HCT116 (cell line): Measurements from ENCODE around the gene GRHL1. TPM values are rescaled to one million over a fixed set of nuclear protein-coding genes. Genes with fewer than 3 reads are reported as not detected.

ENCODE experiments used
- ATAC-seq: fragments of 200-7000 bp; cut with Tn5 transposase; 2 replicates; pipeline ENCODE4 v1.9.1; 2020; ENCODE audit warnings: mild to moderate bottlenecking, moderate library complexity
- BruUV-seq: library from RNA; stranded (reverse); fragments of 400-500 nt; replicated peaks from 2 replicates; lab custom pipeline; 2021; lab: Mats Ljungman, UMichigan
- CTCF ChIA-PET: fragments of 300-600 bp; sonication (Branson Sonifier 250); formaldehyde crosslinking; loops from one replicate; lab custom pipeline; 2021; ENCODE audit warnings: antibody characterized with exemption; lab: Charles Lee
- POLR2A ChIA-PET: fragments of 300-600, 350-600 bp; sonication (Branson Sonifier 250); formaldehyde crosslinking; loops from one replicate; lab custom pipeline; 2021; ENCODE audit warnings: antibody characterized with exemption; lab: Charles Lee
- RAD21 ChIA-PET, 2 experiments: fragments of 300-600 bp; sonication (Branson Sonifier 250); formaldehyde crosslinking; loops; one replicate each; lab custom pipeline; 2023; ENCODE audit warnings: low total read pairs in 2 of 2; ENCODE audit not compliant: uncharacterized antibody in 2 of 2, unreplicated experiment in 2 of 2, low non-redundant PET in 1 of 2; lab: Charles Lee
- DNase-seq: peaks from one replicate; pipeline ENCODE4 v3.0.0-alpha.2; 2010; ENCODE audit warnings: low read depth, low spot score
- H2AFZ ChIP-seq: fragments of 200-600 bp; shearing (Covaris generic), sonication (generic); 2 replicates; pipeline ENCODE4 v1.6.1; 2017; ENCODE audit warnings: low read depth, mixed run types, mixed read lengths, antibody characterized with exemption, low read length; ENCODE audit not compliant: poor library complexity, severe bottlenecking
- H3K27ac ChIP-seq: 2 replicates; pipeline ENCODE4 v1.5.1; 2012; ENCODE audit warnings: low read depth, low read length
- H3K27me3 ChIP-seq: fragments of 200-600 bp; sonication (generic); 2 replicates; pipeline ENCODE4 v1.6.1; 2016; ENCODE audit warnings: mixed run types, low read length, mixed read lengths; ENCODE audit not compliant: insufficient read depth
- H3K36me3 ChIP-seq, 2 experiments: fragments of 200-500 bp in 1 of 2; fragments of 200-600 bp in 1 of 2; sonication (Bioruptor generic) in 1 of 2; sonication (generic) in 1 of 2; 2 replicates each; pipeline versions ENCODE4 v1.5.1 to v1.6.1; 2014 to 2016; ENCODE audit warnings: low read length in 2 of 2, inconsistent platforms in 1 of 2, mixed read lengths in 1 of 2, mixed run types in 1 of 2; ENCODE audit not compliant: insufficient read depth in 2 of 2, control insufficient read depth in 1 of 2
- H3K4me1 ChIP-seq, 2 experiments: fragments of 200-600 bp in 1 of 2; sonication (generic) in 1 of 2; 2 replicates each; pipeline versions ENCODE4 v1.5.1 to v1.6.1; 2012 to 2017; ENCODE audit warnings: low read length in 2 of 2, inconsistent platforms in 1 of 2, mild to moderate bottlenecking in 1 of 2, mixed read lengths in 1 of 2, mixed run types in 1 of 2, moderate library complexity in 1 of 2; ENCODE audit not compliant: insufficient read depth in 2 of 2, control insufficient read depth in 1 of 2
- H3K4me2 ChIP-seq: fragments of 200-600 bp; sonication (generic); 2 replicates; pipeline ENCODE4 v1.6.1; 2017; ENCODE audit warnings: mixed run types, low read length, mixed read lengths
- H3K4me3 ChIP-seq, 2 experiments: fragments of 200-600 bp in 1 of 2; sonication (generic) in 1 of 2; replicated peaks in 1 of 2; 2 replicates each; pipeline ENCODE4 v1.5.1; 2011 to 2016; ENCODE audit warnings: low read length in 2 of 2, control low read depth in 1 of 2, low read depth in 1 of 2, mild to moderate bottlenecking in 1 of 2, mixed read lengths in 1 of 2, mixed run types in 1 of 2
- H3K79me2 ChIP-seq: fragments of 200-600 bp; sonication (generic); 2 replicates; pipeline ENCODE4 v1.6.1; 2017; ENCODE audit warnings: mild to moderate bottlenecking, mixed run types, low read length, moderate library complexity, mixed read lengths; ENCODE audit not compliant: insufficient read depth
- H3K9ac ChIP-seq: fragments of 200-600 bp; sonication (generic); 2 replicates; pipeline ENCODE4 v1.6.1; 2016; ENCODE audit warnings: low read length, mixed read lengths
- H3K9me2 ChIP-seq: fragments of 200-600 bp; sonication (generic), shearing (Covaris generic); 2 replicates; pipeline ENCODE4 v1.6.1; 2017; ENCODE audit warnings: mixed run types, mild to moderate bottlenecking, moderate library complexity; ENCODE audit not compliant: insufficient read depth
- H3K9me3 ChIP-seq, 2 experiments: fragments of 200-500 bp in 1 of 2; fragments of 200-600 bp in 1 of 2; sonication (Bioruptor generic) in 1 of 2; sonication (generic) in 1 of 2; 2 replicates each; pipeline ENCODE4 v1.6.1; 2014 to 2017; ENCODE audit warnings: low read length in 2 of 2, mixed read lengths in 2 of 2, inconsistent platforms in 1 of 2, low read depth in 1 of 2, mild to moderate bottlenecking in 1 of 2, mixed run types in 1 of 2, moderate library complexity in 1 of 2; ENCODE audit not compliant: control insufficient read depth in 1 of 2, insufficient read depth in 1 of 2
- H4K20me1 ChIP-seq: fragments of 200-600 bp; sonication (generic), shearing (Covaris generic); 2 replicates; pipeline ENCODE4 v1.6.1; 2017; ENCODE audit warnings: mixed run types, mild to moderate bottlenecking, moderate library complexity; ENCODE audit not compliant: insufficient read depth
- CBX3 ChIP-seq: IDR thresholded peaks from 2 replicates; pipeline ENCODE4 v1.6.1; 2012; ENCODE audit warnings: low read depth
- CEBPB ChIP-seq: IDR thresholded peaks from 2 replicates; pipeline ENCODE4 v1.6.1; 2012; ENCODE audit warnings: low read depth
- EGR1 ChIP-seq: IDR thresholded peaks from 2 replicates; pipeline ENCODE4 v1.6.1; 2012; ENCODE audit warnings: low read depth
- EZH2 ChIP-seq: fragments of 200-600 bp; sonication (generic); IDR thresholded peaks from 2 replicates; pipeline ENCODE4 v1.6.1; 2017; ENCODE audit warnings: antibody characterized with exemption, mixed run types
- EZH2phosphoT487 ChIP-seq: fragments of 200-600 bp; IDR thresholded peaks from 2 replicates; pipeline ENCODE4 v1.6.1; 2018; ENCODE audit warnings: antibody characterized with exemption, borderline replicate concordance
- FOSL1 ChIP-seq: IDR thresholded peaks from 2 replicates; pipeline ENCODE4 v1.6.1; 2012; ENCODE audit warnings: low read depth
- JUND ChIP-seq: IDR thresholded peaks from 2 replicates; pipeline ENCODE4 v1.6.1; 2012
- POLR2A ChIP-seq: IDR thresholded peaks from 2 replicates; pipeline ENCODE4 v1.7.0; 2011; ENCODE audit warnings: borderline replicate concordance; ENCODE audit not compliant: insufficient read depth, insufficient read length; ENCODE audit errors: extremely low read depth
- POLR2AphosphoS5 ChIP-seq: IDR thresholded peaks from 2 replicates; pipeline ENCODE4 v1.6.1; 2011; ENCODE audit warnings: mild to moderate bottlenecking, low read depth, low read length, moderate library complexity
- RAD21 ChIP-seq: IDR thresholded peaks from 2 replicates; pipeline ENCODE4 v1.6.1; 2012; ENCODE audit warnings: low read depth, mild to moderate bottlenecking
- SP1 ChIP-seq: IDR thresholded peaks from 2 replicates; pipeline ENCODE4 v1.6.1; 2012; ENCODE audit warnings: low read depth
- SRF ChIP-seq: IDR thresholded peaks from 2 replicates; pipeline ENCODE4 v1.6.1; 2012; ENCODE audit warnings: low read depth
- YY1 ChIP-seq: IDR thresholded peaks from 2 replicates; pipeline ENCODE4 v1.6.1; 2011; ENCODE audit warnings: low read length, low read depth, moderate library complexity, mild to moderate bottlenecking; ENCODE audit not compliant: insufficient replicate concordance; ENCODE audit errors: extremely low read depth
- ZNF274 ChIP-seq: fragments of 200-500 bp; sonication (Bioruptor generic); IDR thresholded peaks from 2 replicates; pipeline ENCODE4 v1.6.1; 2014; ENCODE audit warnings: mild to moderate bottlenecking, low read depth, low read length, inconsistent platforms
- intact Hi-C: fragments of 100-400 bp; cut with micrococcal nuclease; formaldehyde crosslinking; loops from 2 replicates; pipeline ENCODE4 v1.10.0; 2022
- total RNA-seq: library from RNA; stranded (reverse); gene quantifications from one replicate; pipeline ENCODE4 v1.2.1, GENCODE V29; 2021; ENCODE audit not compliant: unreplicated experiment
- TF ChIP-seq, protein P1 (sequence below): IDR thresholded peaks from 2 replicates; pipeline ENCODE4 v1.6.1; 2012; ENCODE audit warnings: low read depth
- TF ChIP-seq, protein P2 (sequence below): IDR thresholded peaks from 2 replicates; pipeline ENCODE4 v1.6.1; 2012
- TF ChIP-seq, protein P3 (sequence below): IDR thresholded peaks from 2 replicates; pipeline ENCODE4 v1.6.1; 2012
- TF ChIP-seq, protein P4 (sequence below), 3 experiments: fragments of 200-600 bp in 1 of 3; sonication (generic) in 1 of 3; IDR thresholded peaks in 2 of 3; conservative IDR thresholded peaks in 1 of 3; 2 replicates each; pipeline ENCODE4 v1.5.1; 2012 to 2017; ENCODE audit warnings: low read depth in 2 of 3, low read length in 2 of 3, antibody characterized with exemption in 1 of 3, borderline replicate concordance in 1 of 3, control low read depth in 1 of 3, mild to moderate bottlenecking in 1 of 3, mixed read lengths in 1 of 3, mixed run types in 1 of 3, moderate library complexity in 1 of 3; ENCODE audit not compliant: insufficient read depth in 1 of 3
- TF ChIP-seq, protein P5 (sequence below): IDR thresholded peaks from 2 replicates; pipeline ENCODE4 v1.6.1; 2011; ENCODE audit warnings: mild to moderate bottlenecking, low read length, moderate library complexity; ENCODE audit not compliant: insufficient replicate concordance; ENCODE audit errors: extremely low read depth

Gene GRHL1
- total RNA-seq, 1 experiment from 2014 or later, result 8.5 TPM

DNA sequence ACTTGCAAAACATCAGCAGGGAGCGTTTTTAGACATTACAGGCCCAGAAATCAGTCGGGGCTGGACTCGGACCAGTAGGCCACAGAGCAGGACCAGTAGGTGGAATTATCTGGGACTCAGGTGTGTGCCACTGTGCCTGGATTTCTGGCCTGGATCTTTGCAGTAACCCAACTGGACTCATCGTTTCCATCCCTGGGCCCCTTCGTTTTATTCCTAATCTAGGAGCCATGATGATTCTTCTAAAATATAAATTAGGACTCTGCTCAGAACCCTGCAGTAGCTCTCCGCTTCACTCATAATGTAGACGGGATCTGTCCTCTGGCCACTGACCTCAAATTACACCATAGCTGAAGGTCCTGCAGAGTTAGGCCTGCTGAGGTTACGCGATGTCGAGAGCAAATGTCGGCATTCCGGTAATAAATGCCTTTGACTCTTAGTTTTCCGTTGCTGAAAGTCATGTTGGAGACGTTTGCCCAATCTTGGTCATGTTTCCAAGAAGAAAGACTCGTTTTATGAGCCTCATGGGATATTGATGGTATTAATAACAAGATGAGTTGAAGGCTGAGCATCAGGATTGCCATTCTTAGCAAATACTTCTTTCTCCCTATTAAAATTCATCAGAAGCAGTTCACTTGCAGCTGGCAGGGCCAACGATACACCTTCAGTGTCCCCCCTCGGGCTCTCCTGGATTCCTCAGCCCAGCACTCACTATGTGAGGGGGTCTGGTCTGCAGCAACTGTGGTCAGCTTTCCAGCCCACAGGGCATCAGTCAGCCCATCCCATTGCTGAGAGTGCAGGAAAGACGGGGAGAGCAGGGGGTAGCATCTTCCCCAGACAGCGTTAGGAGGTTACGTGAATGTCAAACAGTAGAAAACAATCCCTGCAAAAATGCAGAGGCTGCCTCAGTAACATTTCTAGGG, 52.0 kb downstream of the GRHL1 start:
- Histone ChIP-seq H4K20me1 (no peaks in the 10 kb centered on the region), H3K9me3 (no peaks in the 10 kb centered on the region), H3K9me2 (no peaks in the 10 kb centered on the region), H3K4me1 (peaks cover 0 to 13% of the 10 kb centered on the region in 2 experiments; a peak in 1 of 4 replicates), H3K27me3 (no peaks in the 10 kb centered on the region), H3K4me3 (no peak overlapping the region), H3K4me2 (no peak overlapping the region), H3K9ac (no peak overlapping the region), H3K79me2 (no peaks in the 10 kb centered on the region), H3K36me3 (peaks cover 0 to 3% of the 10 kb centered on the region in 2 experiments; a peak in 1 of 4 replicates), H2AFZ (no peak overlapping the region), H3K27ac (no peak overlapping the region)
- no TSS peak for BruUV-seq
- intact Hi-C loops, result no loop called here
- ChIA-PET RAD21 (no interaction called here), CTCF (interaction anchor here (1.3 kb wide), 1 partner anchor 19 kb away, joined by 3 read pairs; no protein-coding TSS in a partner anchor), POLR2A (no interaction called here)
- ATAC-seq (no peak), DNase-seq (no peak)
- TF ChIP-seq YY1 (no peak), POLR2A (no peak), SRF (no peak), POLR2AphosphoS5 (no peak), JUND (no peak), FOSL1 (no peak), EGR1 (no peak), CEBPB (no peak), RAD21 (no peak), CBX3 (no peak), EZH2phosphoT487 (no peak), ZNF274 (no peak), SP1 (no peak), EZH2 (no peak)
- TF ChIP-seq, protein P1, sequence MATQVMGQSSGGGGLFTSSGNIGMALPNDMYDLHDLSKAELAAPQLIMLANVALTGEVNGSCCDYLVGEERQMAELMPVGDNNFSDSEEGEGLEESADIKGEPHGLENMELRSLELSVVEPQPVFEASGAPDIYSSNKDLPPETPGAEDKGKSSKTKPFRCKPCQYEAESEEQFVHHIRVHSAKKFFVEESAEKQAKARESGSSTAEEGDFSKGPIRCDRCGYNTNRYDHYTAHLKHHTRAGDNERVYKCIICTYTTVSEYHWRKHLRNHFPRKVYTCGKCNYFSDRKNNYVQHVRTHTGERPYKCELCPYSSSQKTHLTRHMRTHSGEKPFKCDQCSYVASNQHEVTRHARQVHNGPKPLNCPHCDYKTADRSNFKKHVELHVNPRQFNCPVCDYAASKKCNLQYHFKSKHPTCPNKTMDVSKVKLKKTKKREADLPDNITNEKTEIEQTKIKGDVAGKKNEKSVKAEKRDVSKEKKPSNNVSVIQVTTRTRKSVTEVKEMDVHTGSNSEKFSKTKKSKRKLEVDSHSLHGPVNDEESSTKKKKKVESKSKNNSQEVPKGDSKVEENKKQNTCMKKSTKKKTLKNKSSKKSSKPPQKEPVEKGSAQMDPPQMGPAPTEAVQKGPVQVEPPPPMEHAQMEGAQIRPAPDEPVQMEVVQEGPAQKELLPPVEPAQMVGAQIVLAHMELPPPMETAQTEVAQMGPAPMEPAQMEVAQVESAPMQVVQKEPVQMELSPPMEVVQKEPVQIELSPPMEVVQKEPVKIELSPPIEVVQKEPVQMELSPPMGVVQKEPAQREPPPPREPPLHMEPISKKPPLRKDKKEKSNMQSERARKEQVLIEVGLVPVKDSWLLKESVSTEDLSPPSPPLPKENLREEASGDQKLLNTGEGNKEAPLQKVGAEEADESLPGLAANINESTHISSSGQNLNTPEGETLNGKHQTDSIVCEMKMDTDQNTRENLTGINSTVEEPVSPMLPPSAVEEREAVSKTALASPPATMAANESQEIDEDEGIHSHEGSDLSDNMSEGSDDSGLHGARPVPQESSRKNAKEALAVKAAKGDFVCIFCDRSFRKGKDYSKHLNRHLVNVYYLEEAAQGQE, result no peak
- TF ChIP-seq, protein P2, sequence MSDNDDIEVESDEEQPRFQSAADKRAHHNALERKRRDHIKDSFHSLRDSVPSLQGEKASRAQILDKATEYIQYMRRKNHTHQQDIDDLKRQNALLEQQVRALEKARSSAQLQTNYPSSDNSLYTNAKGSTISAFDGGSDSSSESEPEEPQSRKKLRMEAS, result no peak
- TF ChIP-seq, protein P3, sequence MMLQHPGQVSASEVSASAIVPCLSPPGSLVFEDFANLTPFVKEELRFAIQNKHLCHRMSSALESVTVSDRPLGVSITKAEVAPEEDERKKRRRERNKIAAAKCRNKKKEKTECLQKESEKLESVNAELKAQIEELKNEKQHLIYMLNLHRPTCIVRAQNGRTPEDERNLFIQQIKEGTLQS, result no peak
- TF ChIP-seq, protein P4, sequence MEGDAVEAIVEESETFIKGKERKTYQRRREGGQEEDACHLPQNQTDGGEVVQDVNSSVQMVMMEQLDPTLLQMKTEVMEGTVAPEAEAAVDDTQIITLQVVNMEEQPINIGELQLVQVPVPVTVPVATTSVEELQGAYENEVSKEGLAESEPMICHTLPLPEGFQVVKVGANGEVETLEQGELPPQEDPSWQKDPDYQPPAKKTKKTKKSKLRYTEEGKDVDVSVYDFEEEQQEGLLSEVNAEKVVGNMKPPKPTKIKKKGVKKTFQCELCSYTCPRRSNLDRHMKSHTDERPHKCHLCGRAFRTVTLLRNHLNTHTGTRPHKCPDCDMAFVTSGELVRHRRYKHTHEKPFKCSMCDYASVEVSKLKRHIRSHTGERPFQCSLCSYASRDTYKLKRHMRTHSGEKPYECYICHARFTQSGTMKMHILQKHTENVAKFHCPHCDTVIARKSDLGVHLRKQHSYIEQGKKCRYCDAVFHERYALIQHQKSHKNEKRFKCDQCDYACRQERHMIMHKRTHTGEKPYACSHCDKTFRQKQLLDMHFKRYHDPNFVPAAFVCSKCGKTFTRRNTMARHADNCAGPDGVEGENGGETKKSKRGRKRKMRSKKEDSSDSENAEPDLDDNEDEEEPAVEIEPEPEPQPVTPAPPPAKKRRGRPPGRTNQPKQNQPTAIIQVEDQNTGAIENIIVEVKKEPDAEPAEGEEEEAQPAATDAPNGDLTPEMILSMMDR (IDR thresholded peaks at IDR 0.05 in 2 of 3, conservative IDR thresholded peaks at IDR 0.05 in 1 of 3; ENCODE audit: borderline replicate concordance in 1 of 3, insufficient read depth in 1 of 3, low read depth in 2 of 3, low read length in 2 of 3), result no peak
- TF ChIP-seq, protein P5, sequence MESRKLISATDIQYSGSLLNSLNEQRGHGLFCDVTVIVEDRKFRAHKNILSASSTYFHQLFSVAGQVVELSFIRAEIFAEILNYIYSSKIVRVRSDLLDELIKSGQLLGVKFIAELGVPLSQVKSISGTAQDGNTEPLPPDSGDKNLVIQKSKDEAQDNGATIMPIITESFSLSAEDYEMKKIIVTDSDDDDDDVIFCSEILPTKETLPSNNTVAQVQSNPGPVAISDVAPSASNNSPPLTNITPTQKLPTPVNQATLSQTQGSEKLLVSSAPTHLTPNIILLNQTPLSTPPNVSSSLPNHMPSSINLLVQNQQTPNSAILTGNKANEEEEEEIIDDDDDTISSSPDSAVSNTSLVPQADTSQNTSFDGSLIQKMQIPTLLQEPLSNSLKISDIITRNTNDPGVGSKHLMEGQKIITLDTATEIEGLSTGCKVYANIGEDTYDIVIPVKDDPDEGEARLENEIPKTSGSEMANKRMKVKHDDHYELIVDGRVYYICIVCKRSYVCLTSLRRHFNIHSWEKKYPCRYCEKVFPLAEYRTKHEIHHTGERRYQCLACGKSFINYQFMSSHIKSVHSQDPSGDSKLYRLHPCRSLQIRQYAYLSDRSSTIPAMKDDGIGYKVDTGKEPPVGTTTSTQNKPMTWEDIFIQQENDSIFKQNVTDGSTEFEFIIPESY, result no peak
